ENCODE measurements around the gene NCK2. TPM values are rescaled to one million over a fixed set of nuclear protein-coding genes. Genes with fewer than 3 reads are reported as not detected.
A peak's percentile ranks its signal among the peaks of the same experiment; 100 is the strongest.

The NCK2 gene
- total RNA-seq, 1 experiment from 2014 or later = 75.4 TPM

DNA sequence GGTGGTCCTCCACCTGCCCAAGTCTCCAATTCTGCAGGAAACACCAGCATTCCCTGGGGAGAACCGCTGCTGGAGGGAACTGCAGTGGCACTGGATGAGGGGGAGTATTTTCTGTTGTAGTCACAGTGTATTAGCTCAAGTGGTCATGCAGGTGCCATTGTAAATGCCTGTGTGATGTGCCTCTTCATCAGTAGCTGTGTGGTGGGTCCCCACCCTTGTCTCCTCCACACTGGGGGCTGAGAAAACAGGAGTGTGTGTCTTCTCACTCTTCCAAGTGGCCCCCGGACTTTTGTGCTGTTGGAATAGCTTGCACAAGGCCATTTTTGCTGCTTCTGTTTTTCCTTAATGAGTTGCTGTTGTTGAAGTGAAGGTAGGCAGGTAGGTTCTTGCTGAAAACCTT is 8.7 kb downstream of the NCK2 start:
- H3K36me3 Mint-ChIP-seq = peaks cover 16% of the 10 kb centered on the region

GRCh38 chr2:105754011-105754410 is 9.3 kb downstream of the NCK2 start:
- ATAC-seq (no peak), DNase-seq (ENCODE audit: low spot score) (no peak)
- H3K9me3 Mint-ChIP-seq = peaks cover 5% of the 10 kb centered on the region; the same call in 1 of the 2 replicates
- H3K4me1 Mint-ChIP-seq = peaks cover 69% of the 10 kb centered on the region
- ChIA-PET CTCF (no interaction called here), POLR2A (interaction anchor here (0.6 kb wide), 1 partner anchor 8 kb away, joined by 3 read pairs; no protein-coding TSS in a partner anchor)
- H3K27ac Mint-ChIP-seq = peak overlapping the region; percentile 87
- peaks cover 16% of the 10 kb centered on the region for H3K36me3 Mint-ChIP-seq
- no peaks in the 10 kb centered on the region for H3K27me3 Mint-ChIP-seq (ENCODE audit: low read depth)
- H3K4me3 Mint-ChIP-seq = no peak overlapping the region
- TF ChIP-seq FOXJ3 (CRISPR knock-in tag; IDR thresholded peaks at IDR 0.05; ENCODE audit: borderline replicate concordance) (no peak), NR3C1 (CRISPR knock-in tag; conservative IDR thresholded peaks at IDR 0.05; ENCODE audit: low read depth) (no peak), NFYB (CRISPR knock-in tag; conservative IDR thresholded peaks at IDR 0.05; ENCODE audit: low read depth) (no peak), RELA (CRISPR knock-in tag; IDR thresholded peaks at IDR 0.05; ENCODE audit: borderline replicate concordance) (no peak), SP1 (CRISPR knock-in tag; conservative IDR thresholded peaks at IDR 0.05) (no peak), PREB (CRISPR knock-in tag; IDR thresholded peaks at IDR 0.05; ENCODE audit: borderline replicate concordance) (no peak), STAT6 (CRISPR knock-in tag; conservative IDR thresholded peaks at IDR 0.05; ENCODE audit: low read depth) (no peak), AR (CRISPR knock-in tag; IDR thresholded peaks at IDR 0.05) (no peak), EMX1 (CRISPR knock-in tag; IDR thresholded peaks at IDR 0.05) (no peak), ATF6 (CRISPR knock-in tag; IDR thresholded peaks at IDR 0.05) (no peak), ZNF263 (CRISPR knock-in tag; IDR thresholded peaks at IDR 0.05; ENCODE audit: low read depth) (no peak), MXD4 (CRISPR knock-in tag; IDR thresholded peaks at IDR 0.05; ENCODE audit: borderline replicate concordance) (no peak), TEAD1 (CRISPR knock-in tag; IDR thresholded peaks at IDR 0.05) (no peak), JAZF1 (CRISPR knock-in tag; IDR thresholded peaks at IDR 0.05) (no peak), NFE2L1 (CRISPR knock-in tag; IDR thresholded peaks at IDR 0.05) (no peak), ZNF121 (CRISPR knock-in tag; IDR thresholded peaks at IDR 0.05) (no peak)
- TF ChIP-seq, protein P1, sequence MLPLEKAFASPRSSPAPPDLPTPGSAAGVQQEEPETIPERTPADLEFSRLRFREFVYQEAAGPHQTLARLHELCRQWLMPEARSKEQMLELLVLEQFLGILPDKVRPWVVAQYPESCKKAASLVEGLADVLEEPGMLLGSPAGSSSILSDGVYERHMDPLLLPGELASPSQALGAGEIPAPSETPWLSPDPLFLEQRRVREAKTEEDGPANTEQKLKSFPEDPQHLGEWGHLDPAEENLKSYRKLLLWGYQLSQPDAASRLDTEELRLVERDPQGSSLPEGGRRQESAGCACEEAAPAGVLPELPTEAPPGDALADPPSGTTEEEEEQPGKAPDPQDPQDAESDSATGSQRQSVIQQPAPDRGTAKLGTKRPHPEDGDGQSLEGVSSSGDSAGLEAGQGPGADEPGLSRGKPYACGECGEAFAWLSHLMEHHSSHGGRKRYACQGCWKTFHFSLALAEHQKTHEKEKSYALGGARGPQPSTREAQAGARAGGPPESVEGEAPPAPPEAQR (CRISPR knock-in tag; IDR thresholded peaks at IDR 0.05) = no peak
- TF ChIP-seq, protein P2, sequence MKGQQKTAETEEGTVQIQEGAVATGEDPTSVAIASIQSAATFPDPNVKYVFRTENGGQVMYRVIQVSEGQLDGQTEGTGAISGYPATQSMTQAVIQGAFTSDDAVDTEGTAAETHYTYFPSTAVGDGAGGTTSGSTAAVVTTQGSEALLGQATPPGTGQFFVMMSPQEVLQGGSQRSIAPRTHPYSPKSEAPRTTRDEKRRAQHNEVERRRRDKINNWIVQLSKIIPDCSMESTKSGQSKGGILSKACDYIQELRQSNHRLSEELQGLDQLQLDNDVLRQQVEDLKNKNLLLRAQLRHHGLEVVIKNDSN (CRISPR knock-in tag; IDR thresholded peaks at IDR 0.05) = no peak
- TF ChIP-seq, protein P3, sequence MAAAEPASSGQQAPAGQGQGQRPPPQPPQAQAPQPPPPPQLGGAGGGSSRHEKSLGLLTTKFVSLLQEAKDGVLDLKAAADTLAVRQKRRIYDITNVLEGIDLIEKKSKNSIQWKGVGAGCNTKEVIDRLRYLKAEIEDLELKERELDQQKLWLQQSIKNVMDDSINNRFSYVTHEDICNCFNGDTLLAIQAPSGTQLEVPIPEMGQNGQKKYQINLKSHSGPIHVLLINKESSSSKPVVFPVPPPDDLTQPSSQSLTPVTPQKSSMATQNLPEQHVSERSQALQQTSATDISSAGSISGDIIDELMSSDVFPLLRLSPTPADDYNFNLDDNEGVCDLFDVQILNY (CRISPR knock-in tag; IDR thresholded peaks at IDR 0.05) = no peak

More for the DNA sequence above, 8.7 kb downstream of the NCK2 start:
- H3K4me3 Mint-ChIP-seq = no peak overlapping the region
- peaks cover 5% of the 10 kb centered on the region; the same call in 1 of the 2 replicates for H3K9me3 Mint-ChIP-seq
- no peak for TF ChIP-seq ZMAT4 (CRISPR knock-in tag; IDR thresholded peaks at IDR 0.05)
- no peaks in the 10 kb centered on the region for H3K27me3 Mint-ChIP-seq (ENCODE audit: low read depth)
- peak overlapping the region; percentile 87 for H3K27ac Mint-ChIP-seq
- CTCF ChIA-PET = no interaction called here
- H3K4me1 Mint-ChIP-seq = peaks cover 67% of the 10 kb centered on the region
- no peak for ATAC-seq
- POLR2A ChIA-PET = no interaction called here
- no peak for DNase-seq (ENCODE audit: low spot score)

Data from WTC11 (cell line).